OCI-M2 (cell line): ENCODE results near the gene CCDC172.

Experiments used
- DNase-seq: peaks from one replicate; lab custom pipeline; 2025; ENCODE audit not compliant: unreplicated experiment; lab: John Stamatoyannopoulos, UW

The CCDC172 gene

GRCh38 chr10:116429288-116429977, 105.2 kb downstream of the CCDC172 start:
- no peak for DNase-seq
